CD14-positive monocyte (primary cell): ENCODE results near the gene CUX1. TPM values are rescaled to one million over a fixed set of nuclear protein-coding genes. Genes with fewer than 3 reads are reported as not detected.
A peak's percentile ranks its signal among the peaks of the same experiment; 100 is the strongest.

ENCODE experiments used
- DNase-seq, 3 donors: peaks; one replicate each; pipeline ENCODE4 v3.0.0-alpha.2; 2011 to 2022
- H2AFZ ChIP-seq: 2 replicates; pipeline ENCODE4 v1.6.0; 2012; ENCODE audit warnings: mild to moderate bottlenecking, low read depth, low read length, inconsistent platforms; ENCODE audit not compliant: insufficient read depth, poor library complexity, severe bottlenecking
- H3K27ac ChIP-seq, 2 donors: 1 replicate in 1 of 2; 2 replicates in 1 of 2; pipeline ENCODE4 v1.5.1; 2012 to 2013; ENCODE audit warnings: low read length in 2 of 2, control low read depth in 1 of 2, inconsistent platforms in 1 of 2, low read depth in 1 of 2, mild to moderate bottlenecking in 1 of 2
- H3K27me3 ChIP-seq, 2 donors: one replicate each; pipeline versions ENCODE4 v1.6.0 to v1.6.1; 2011 to 2013; ENCODE audit warnings: low read length in 2 of 2; ENCODE audit not compliant: control insufficient read depth in 2 of 2, insufficient read depth in 2 of 2
- H3K36me3 ChIP-seq, 2 donors: replicated peaks in 1 of 2; 1 replicate in 1 of 2; 2 replicates in 1 of 2; pipeline versions ENCODE4 v1.5.1 to v1.6.1; 2012 to 2013; ENCODE audit warnings: low read length in 2 of 2, control low read depth in 1 of 2, inconsistent platforms in 1 of 2, mild to moderate bottlenecking in 1 of 2; ENCODE audit not compliant: insufficient read depth in 2 of 2, control insufficient read depth in 1 of 2
- H3K4me1 ChIP-seq, 2 donors: 1 replicate in 1 of 2; 2 replicates in 1 of 2; pipeline versions ENCODE4 v1.5.1 to v1.6.1; 2012 to 2013; ENCODE audit warnings: low read length in 2 of 2, control low read depth in 1 of 2, inconsistent platforms in 1 of 2, mild to moderate bottlenecking in 1 of 2, moderate library complexity in 1 of 2; ENCODE audit not compliant: insufficient read depth in 2 of 2, control insufficient read depth in 1 of 2
- H3K4me2 ChIP-seq: replicated peaks from 2 replicates; pipeline ENCODE3; 2012; ENCODE audit warnings: low read length, moderate library complexity, mild to moderate bottlenecking; ENCODE audit not compliant: poor library complexity, severe bottlenecking; ENCODE audit errors: extremely low read depth
- H3K4me3 ChIP-seq, 3 experiments: fragments of 200-600 bp in 1 of 3; sonication (generic) in 1 of 3; replicated peaks in 1 of 3; 1 replicate in 2 of 3; 2 replicates in 1 of 3; pipeline ENCODE4 v1.5.1; 2011 to 2013; ENCODE audit warnings: low read length in 3 of 3, mild to moderate bottlenecking in 3 of 3, control low read depth in 2 of 3, low read depth in 2 of 3, inconsistent platforms in 1 of 3, moderate library complexity in 1 of 3
- H3K79me2 ChIP-seq: 2 replicates; pipeline ENCODE4 v1.6.0; 2012; ENCODE audit warnings: mild to moderate bottlenecking, control low read depth, inconsistent platforms, low read length, moderate library complexity; ENCODE audit not compliant: insufficient read depth
- H3K9ac ChIP-seq: 2 replicates; pipeline ENCODE4 v1.6.0; 2017; ENCODE audit warnings: low read length, mild to moderate bottlenecking; ENCODE audit not compliant: insufficient read depth, poor library complexity, severe bottlenecking
- H3K9me3 ChIP-seq, 2 donors: replicated peaks in 1 of 2; 1 replicate in 1 of 2; 2 replicates in 1 of 2; pipeline versions ENCODE4 v1.5.1 to v1.6.1; 2012 to 2013; ENCODE audit warnings: low read length in 2 of 2, control low read depth in 1 of 2; ENCODE audit not compliant: control insufficient read depth in 1 of 2, insufficient read depth in 1 of 2
- H4K20me1 ChIP-seq: 2 replicates; pipeline ENCODE4 v1.6.0; 2012; ENCODE audit warnings: mild to moderate bottlenecking, low read length, control low read depth, moderate library complexity; ENCODE audit not compliant: insufficient read depth
- H3K27ac Mint-ChIP-seq, 7 donors: one replicate each; pipeline ENCODE4 v1.8.0; 2020; ENCODE audit warnings: mild to moderate bottlenecking in 7 of 7, mixed read lengths in 7 of 7, moderate library complexity in 6 of 7, inconsistent platforms in 2 of 7
- H3K27me3 Mint-ChIP-seq, 3 donors: one replicate each; pipeline ENCODE4 v1.8.0; 2021 to 2022; ENCODE audit warnings: low read depth in 3 of 3, mild to moderate bottlenecking in 3 of 3, mixed read lengths in 3 of 3, moderate library complexity in 3 of 3, inconsistent platforms in 1 of 3
- H3K36me3 Mint-ChIP-seq, 2 donors: one replicate each; pipeline ENCODE4 v1.8.0; 2020; ENCODE audit warnings: mixed read lengths in 2 of 2, inconsistent platforms in 1 of 2, mild to moderate bottlenecking in 1 of 2
- H3K4me1 Mint-ChIP-seq: one replicate; pipeline ENCODE4 v1.8.0; 2020; ENCODE audit warnings: mild to moderate bottlenecking, mixed read lengths
- H3K4me3 Mint-ChIP-seq, 2 donors: one replicate each; pipeline ENCODE4 v1.8.0; 2020; ENCODE audit warnings: mild to moderate bottlenecking in 2 of 2, mixed read lengths in 2 of 2, moderate library complexity in 1 of 2
- H3K9me3 Mint-ChIP-seq, 7 donors: one replicate each; pipeline ENCODE4 v1.8.0; 2020 to 2022; ENCODE audit warnings: mixed read lengths in 7 of 7, mild to moderate bottlenecking in 6 of 7, moderate library complexity in 6 of 7, inconsistent platforms in 2 of 7
- CTCF ChIP-seq: fragments of 200-600 bp; IDR thresholded peaks from one replicate; pipeline ENCODE4 v1.8.0; 2022; ENCODE audit warnings: antibody characterized with exemption, mild to moderate bottlenecking
- WGBS: methylation state at CpG from one replicate; pipeline ENCODE4 v1.1.5; 2013; ENCODE audit warnings: missing lambda C conversion rate; ENCODE audit not compliant: insufficient coverage; 5-methylcytosine and 5-hydroxymethylcytosine counted together
- intact Hi-C, 2 donors: fragments of 100-400 bp; cut with micrococcal nuclease; formaldehyde crosslinking; loops; one replicate each; pipeline versions ENCODE4 v1.15.0 to v1.15.1; 2023
- polyA plus RNA-seq, 3 donors: library from polyadenylated mRNA; depleted of rRNA in 1 of 3; unstranded in 2 of 3; stranded (reverse) in 1 of 3; fragments of 300-500 nt in 2 of 3; fragments of >200 nt in 1 of 3; fragmentation: Illumina TruSeq in 2 of 3; gene quantifications; 1 replicate in 2 of 3; 2 replicates in 1 of 3; pipeline ENCODE4 v1.2.3, GENCODE V29; 2012 to 2021

The CUX1 gene
- polyA plus RNA-seq, 3 donors = 17.6 to 38.0 (median 28.0) TPM

GRCh38 chr7:102155821-102156441 is 338.5 kb downstream of the CUX1 start:
- Histone ChIP-seq H3K4me2 (no peak overlapping the region), H3K4me3 (no peak overlapping the region), H3K4me1 (no peaks in the 10 kb centered on the region), H3K36me3 (peaks cover 39 to 58% of the 10 kb centered on the region in 2 donors), H3K27me3 (no peaks in the 10 kb centered on the region), H3K9ac (no peak overlapping the region), H2AFZ (no peak overlapping the region), H3K27ac (no peak overlapping the region), H3K79me2 (no peaks in the 10 kb centered on the region), H4K20me1 (peaks cover 14% of the 10 kb centered on the region), H3K9me3 (no peaks in the 10 kb centered on the region)
- H3K9me3 Mint-ChIP-seq = peaks cover 0 to 2% (median 0%) of the 10 kb centered on the region in 7 donors
- intact Hi-C loops = no loop called here
- H3K4me3 Mint-ChIP-seq = no peak overlapping the region
- 100% methylated on average over 6 of the region's 10 CpGs for WGBS
- DNase-seq = no peak
- H3K4me1 Mint-ChIP-seq = peaks cover 2% of the 10 kb centered on the region
- no peak for TF ChIP-seq CTCF
- H3K27me3 Mint-ChIP-seq = peaks cover 0 to 1% (median 0%) of the 10 kb centered on the region in 3 donors
- H3K36me3 Mint-ChIP-seq = peaks cover 45 to 71% of the 10 kb centered on the region in 2 donors
- peak overlapping the region in 2 of 7 donors; percentile 46 to 67 for H3K27ac Mint-ChIP-seq

GRCh38 chr7:102156867-102157266 is 339.4 kb downstream of the CUX1 start:
- TF ChIP-seq CTCF = no peak
- H3K36me3 Mint-ChIP-seq = peaks cover 48 to 76% of the 10 kb centered on the region in 2 donors
- intact Hi-C loops = no loop called here

More at GRCh38 chr7:102156867-102157266, 339.4 kb downstream of the CUX1 start:
- H3K27me3 ChIP-seq = no peaks in the 10 kb centered on the region
- peaks cover 39 to 66% of the 10 kb centered on the region in 2 donors for H3K36me3 ChIP-seq
- H3K4me1 ChIP-seq = no peaks in the 10 kb centered on the region
- Mint-ChIP-seq H3K9me3 (peaks cover 0 to 2% (median 0%) of the 10 kb centered on the region in 7 donors), H3K4me3 (no peak overlapping the region), H3K27me3 (peaks cover 0 to 1% (median 0%) of the 10 kb centered on the region in 3 donors), H3K27ac (peak overlapping the region in 3 of 7 donors; percentile 21 to 69 (median 46)), H3K4me1 (peaks cover 2% of the 10 kb centered on the region)
- H2AFZ ChIP-seq = no peak overlapping the region
- H3K9ac ChIP-seq = no peak overlapping the region
- no peak overlapping the region for H3K4me2 ChIP-seq
- no peak overlapping the region for H3K27ac ChIP-seq
- no peak overlapping the region for H3K4me3 ChIP-seq
- H4K20me1 ChIP-seq = peaks cover 12% of the 10 kb centered on the region
- no peak for DNase-seq
- no peaks in the 10 kb centered on the region for H3K9me3 ChIP-seq
- 97% methylated on average over 9 of the region's 9 CpGs for WGBS
- H3K79me2 ChIP-seq = no peaks in the 10 kb centered on the region
